Kidney capillary endothelial cell (primary cell): ENCODE results near the gene CPTP.

Experiments used
- DNase-seq: peaks from one replicate; pipeline ENCODE4 v3.0.0-alpha.2; 2018; ENCODE audit warnings: low spot score

Gene CPTP

GRCh38 chr1:1292442-1292779, 32.2 kb upstream of the CPTP start:
- DNase-seq, result no peak

GRCh38 chr1:1292851-1293250, 31.8 kb upstream of the CPTP start:
- DNase-seq, result no peak

GRCh38 chr1:1293263-1294249, 31.0 kb upstream of the CPTP start:
- no peak for DNase-seq

- DNase-seq, result no peak
Observed at GRCh38 chr1:1294250-1294890, 30.2 kb upstream of the CPTP start.

GRCh38 chr1:1295154-1295923, 29.3 kb upstream of the CPTP start:
- no peak for DNase-seq

- DNase-seq, result no peak
Observed at GRCh38 chr1:1296070-1297061, 28.2 kb upstream of the CPTP start.

GRCh38 chr1:1297802-1298424, 26.7 kb upstream of the CPTP start:
- no peak for DNase-seq

GRCh38 chr1:1298861-1299685, 25.5 kb upstream of the CPTP start:
- DNase-seq, result peak; percentile 29

- DNase-seq, result no peak
Observed at GRCh38 chr1:1299686-1300351, 24.8 kb upstream of the CPTP start.

GRCh38 chr1:1300352-1300739, 24.3 kb upstream of the CPTP start:
- no peak for DNase-seq

- no peak for DNase-seq
Observed at GRCh38 chr1:1302006-1302430, 22.6 kb upstream of the CPTP start.

- DNase-seq, result no peak
Observed at GRCh38 chr1:1302951-1303509, 21.6 kb upstream of the CPTP start.

- no peak for DNase-seq
Observed at GRCh38 chr1:1303736-1304135, 20.9 kb upstream of the CPTP start.

GRCh38 chr1:1304331-1305299, 20.0 kb upstream of the CPTP start:
- peak; percentile 39 for DNase-seq

- no peak for DNase-seq
Observed at GRCh38 chr1:1305300-1306069, 19.1 kb upstream of the CPTP start.

- no peak for DNase-seq
Observed at GRCh38 chr1:1306070-1306660, 18.4 kb upstream of the CPTP start.
